Ureter (tissue), 1 donor: ENCODE results near the gene FAH. TPM values are rescaled to one million over a fixed set of nuclear protein-coding genes. Genes with fewer than 3 reads are reported as not detected.

ENCODE experiments used
- DNase-seq: peaks from one replicate; pipeline ENCODE4 v3.0.0-alpha.2; 2020; ENCODE audit warnings: low spot score
- total RNA-seq: library from RNA; stranded (reverse); gene quantifications from one replicate; pipeline ENCODE4 v1.2.4, GENCODE V29; 2023
- donor health status: DM: yes; HTN: yes; CAD: no.

Gene FAH
- total RNA-seq, 1 donor from 2014 or later, result 34.9 TPM

GRCh38 chr15:80173022-80173759 is 20.4 kb downstream of the FAH start:
- DNase-seq, result peak; percentile 80

GRCh38 chr15:80174017-80174746 is 21.4 kb downstream of the FAH start:
- DNase-seq, result peak; percentile 59

GRCh38 chr15:80175436-80175835 is 22.6 kb downstream of the FAH start:
- no peak for DNase-seq

- DNase-seq, result no peak
These were observed 23.6 kb downstream of the FAH start for GRCh38 chr15:80176443-80176842.

GRCh38 chr15:80177156-80177555 is 24.4 kb downstream of the FAH start:
- no peak for DNase-seq

GRCh38 chr15:80179025-80179759 is 26.4 kb downstream of the FAH start:
- DNase-seq, result no peak

- DNase-seq, result no peak
These were observed 27.1 kb downstream of the FAH start for GRCh38 chr15:80179935-80180334.

GRCh38 chr15:80180468-80180867 is 27.7 kb downstream of the FAH start:
- DNase-seq, result no peak

- no peak for DNase-seq
These were observed 28.2 kb downstream of the FAH start for GRCh38 chr15:80180986-80181385.

- DNase-seq, result no peak
These were observed 29.9 kb downstream of the FAH start for GRCh38 chr15:80182611-80183261.

GRCh38 chr15:80183306-80183705 is 30.5 kb downstream of the FAH start:
- DNase-seq, result no peak

- no peak for DNase-seq
These were observed 31.1 kb downstream of the FAH start for GRCh38 chr15:80183886-80184285.

- DNase-seq, result no peak
These were observed 31.8 kb downstream of the FAH start for GRCh38 chr15:80184554-80184953.

- DNase-seq, result no peak
These were observed 32.4 kb downstream of the FAH start for GRCh38 chr15:80185152-80185551.

- no peak for DNase-seq
These were observed 33.3 kb downstream of the FAH start for GRCh38 chr15:80186066-80186465.

GRCh38 chr15:80186597-80186996 is 33.8 kb downstream of the FAH start:
- no peak for DNase-seq

GRCh38 chr15:80188251-80188650 is 35.5 kb downstream of the FAH start:
- no peak for DNase-seq

GRCh38 chr15:80191198-80191597 is 38.4 kb downstream of the FAH start:
- DNase-seq, result no peak

- DNase-seq, result no peak
These were observed 39.2 kb downstream of the FAH start for GRCh38 chr15:80191897-80192595.

GRCh38 chr15:80194186-80194585 is 41.4 kb downstream of the FAH start:
- DNase-seq, result no peak

- DNase-seq, result no peak
These were observed 42.1 kb downstream of the FAH start for GRCh38 chr15:80194914-80195313.

GRCh38 chr15:80199366-80199765 is 46.6 kb downstream of the FAH start:
- no peak for DNase-seq
